ENCODE measurements around the gene SHROOM1.

DNA sequence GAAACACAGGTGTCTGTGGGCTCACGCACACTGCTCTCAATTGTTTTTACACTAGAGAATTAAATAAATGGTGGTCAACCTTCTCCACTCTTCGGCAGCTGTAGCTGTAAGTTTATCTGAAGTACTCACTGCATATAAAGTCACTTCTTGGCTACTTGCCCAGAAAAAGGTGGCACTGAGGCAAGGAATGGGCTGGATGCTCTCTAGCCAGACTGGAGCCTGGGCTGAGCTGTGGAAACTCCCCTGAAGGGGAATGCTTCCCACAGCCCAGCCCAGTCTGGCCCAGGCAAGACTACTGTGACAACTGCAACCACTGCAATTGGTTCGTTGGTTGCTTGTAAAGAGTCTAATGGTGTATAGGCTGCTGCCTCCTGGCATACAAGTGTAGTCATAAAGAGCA is 47.5 kb upstream of the SHROOM1 start:
- TF ChIP-seq, protein P1, sequence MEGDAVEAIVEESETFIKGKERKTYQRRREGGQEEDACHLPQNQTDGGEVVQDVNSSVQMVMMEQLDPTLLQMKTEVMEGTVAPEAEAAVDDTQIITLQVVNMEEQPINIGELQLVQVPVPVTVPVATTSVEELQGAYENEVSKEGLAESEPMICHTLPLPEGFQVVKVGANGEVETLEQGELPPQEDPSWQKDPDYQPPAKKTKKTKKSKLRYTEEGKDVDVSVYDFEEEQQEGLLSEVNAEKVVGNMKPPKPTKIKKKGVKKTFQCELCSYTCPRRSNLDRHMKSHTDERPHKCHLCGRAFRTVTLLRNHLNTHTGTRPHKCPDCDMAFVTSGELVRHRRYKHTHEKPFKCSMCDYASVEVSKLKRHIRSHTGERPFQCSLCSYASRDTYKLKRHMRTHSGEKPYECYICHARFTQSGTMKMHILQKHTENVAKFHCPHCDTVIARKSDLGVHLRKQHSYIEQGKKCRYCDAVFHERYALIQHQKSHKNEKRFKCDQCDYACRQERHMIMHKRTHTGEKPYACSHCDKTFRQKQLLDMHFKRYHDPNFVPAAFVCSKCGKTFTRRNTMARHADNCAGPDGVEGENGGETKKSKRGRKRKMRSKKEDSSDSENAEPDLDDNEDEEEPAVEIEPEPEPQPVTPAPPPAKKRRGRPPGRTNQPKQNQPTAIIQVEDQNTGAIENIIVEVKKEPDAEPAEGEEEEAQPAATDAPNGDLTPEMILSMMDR (conservative IDR thresholded peaks at IDR 0.05; ENCODE audit: low read depth in 2 of 2), result no peak
- TF ChIP-seq POLR2AphosphoS5 (IDR thresholded peaks at IDR 0.05; ENCODE audit: low read depth) (no peak), EZH2 (IDR thresholded peaks at IDR 0.05; ENCODE audit: low read depth, unreplicated experiment) (no peak), EZH2phosphoT487 (IDR thresholded peaks at IDR 0.05; ENCODE audit: unreplicated experiment) (no peak), ZNF331 (CRISPR knock-in tag; IDR thresholded peaks at IDR 0.05; ENCODE audit: low read depth) (no peak), JUNB (IDR thresholded peaks at IDR 0.05; ENCODE audit: unreplicated experiment) (no peak), CREB1 (CRISPR knock-in tag; IDR thresholded peaks at IDR 0.05; ENCODE audit: low read depth) (no peak)
- TF ChIP-seq, protein P2, sequence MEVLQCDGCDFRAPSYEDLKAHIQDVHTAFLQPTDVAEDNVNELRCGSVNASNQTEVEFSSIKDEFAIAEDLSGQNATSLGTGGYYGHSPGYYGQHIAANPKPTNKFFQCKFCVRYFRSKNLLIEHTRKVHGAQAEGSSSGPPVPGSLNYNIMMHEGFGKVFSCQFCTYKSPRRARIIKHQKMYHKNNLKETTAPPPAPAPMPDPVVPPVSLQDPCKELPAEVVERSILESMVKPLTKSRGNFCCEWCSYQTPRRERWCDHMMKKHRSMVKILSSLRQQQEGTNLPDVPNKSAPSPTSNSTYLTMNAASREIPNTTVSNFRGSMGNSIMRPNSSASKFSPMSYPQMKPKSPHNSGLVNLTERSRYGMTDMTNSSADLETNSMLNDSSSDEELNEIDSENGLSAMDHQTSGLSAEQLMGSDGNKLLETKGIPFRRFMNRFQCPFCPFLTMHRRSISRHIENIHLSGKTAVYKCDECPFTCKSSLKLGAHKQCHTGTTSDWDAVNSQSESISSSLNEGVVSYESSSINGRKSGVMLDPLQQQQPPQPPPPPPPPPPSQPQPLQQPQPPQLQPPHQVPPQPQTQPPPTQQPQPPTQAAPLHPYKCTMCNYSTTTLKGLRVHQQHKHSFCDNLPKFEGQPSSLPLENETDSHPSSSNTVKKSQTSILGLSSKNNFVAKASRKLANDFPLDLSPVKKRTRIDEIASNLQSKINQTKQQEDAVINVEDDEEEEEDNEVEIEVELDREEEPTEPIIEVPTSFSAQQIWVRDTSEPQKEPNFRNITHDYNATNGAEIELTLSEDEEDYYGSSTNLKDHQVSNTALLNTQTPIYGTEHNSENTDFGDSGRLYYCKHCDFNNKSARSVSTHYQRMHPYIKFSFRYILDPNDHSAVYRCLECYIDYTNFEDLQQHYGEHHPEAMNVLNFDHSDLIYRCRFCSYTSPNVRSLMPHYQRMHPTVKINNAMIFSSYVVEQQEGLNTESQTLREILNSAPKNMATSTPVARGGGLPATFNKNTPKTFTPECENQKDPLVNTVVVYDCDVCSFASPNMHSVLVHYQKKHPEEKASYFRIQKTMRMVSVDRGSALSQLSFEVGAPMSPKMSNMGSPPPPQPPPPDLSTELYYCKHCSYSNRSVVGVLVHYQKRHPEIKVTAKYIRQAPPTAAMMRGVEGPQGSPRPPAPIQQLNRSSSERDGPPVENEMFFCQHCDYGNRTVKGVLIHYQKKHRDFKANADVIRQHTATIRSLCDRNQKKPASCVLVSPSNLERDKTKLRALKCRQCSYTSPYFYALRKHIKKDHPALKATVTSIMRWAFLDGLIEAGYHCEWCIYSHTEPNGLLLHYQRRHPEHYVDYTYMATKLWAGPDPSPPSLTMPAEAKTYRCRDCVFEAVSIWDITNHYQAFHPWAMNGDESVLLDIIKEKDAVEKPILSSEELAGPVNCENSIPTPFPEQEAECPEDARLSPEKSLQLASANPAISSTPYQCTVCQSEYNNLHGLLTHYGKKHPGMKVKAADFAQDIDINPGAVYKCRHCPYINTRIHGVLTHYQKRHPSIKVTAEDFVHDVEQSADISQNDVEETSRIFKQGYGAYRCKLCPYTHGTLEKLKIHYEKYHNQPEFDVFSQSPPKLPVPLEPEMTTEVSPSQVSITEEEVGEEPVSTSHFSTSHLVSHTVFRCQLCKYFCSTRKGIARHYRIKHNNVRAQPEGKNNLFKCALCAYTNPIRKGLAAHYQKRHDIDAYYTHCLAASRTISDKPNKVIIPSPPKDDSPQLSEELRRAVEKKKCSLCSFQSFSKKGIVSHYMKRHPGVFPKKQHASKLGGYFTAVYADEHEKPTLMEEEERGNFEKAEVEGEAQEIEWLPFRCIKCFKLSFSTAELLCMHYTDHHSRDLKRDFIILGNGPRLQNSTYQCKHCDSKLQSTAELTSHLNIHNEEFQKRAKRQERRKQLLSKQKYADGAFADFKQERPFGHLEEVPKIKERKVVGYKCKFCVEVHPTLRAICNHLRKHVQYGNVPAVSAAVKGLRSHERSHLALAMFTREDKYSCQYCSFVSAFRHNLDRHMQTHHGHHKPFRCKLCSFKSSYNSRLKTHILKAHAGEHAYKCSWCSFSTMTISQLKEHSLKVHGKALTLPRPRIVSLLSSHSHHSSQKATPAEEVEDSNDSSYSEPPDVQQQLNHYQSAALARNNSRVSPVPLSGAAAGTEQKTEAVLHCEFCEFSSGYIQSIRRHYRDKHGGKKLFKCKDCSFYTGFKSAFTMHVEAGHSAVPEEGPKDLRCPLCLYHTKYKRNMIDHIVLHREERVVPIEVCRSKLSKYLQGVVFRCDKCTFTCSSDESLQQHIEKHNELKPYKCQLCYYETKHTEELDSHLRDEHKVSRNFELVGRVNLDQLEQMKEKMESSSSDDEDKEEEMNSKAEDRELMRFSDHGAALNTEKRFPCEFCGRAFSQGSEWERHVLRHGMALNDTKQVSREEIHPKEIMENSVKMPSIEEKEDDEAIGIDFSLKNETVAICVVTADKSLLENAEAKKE (CRISPR knock-in tag; IDR thresholded peaks at IDR 0.05), result no peak
- TF ChIP-seq, protein P3, sequence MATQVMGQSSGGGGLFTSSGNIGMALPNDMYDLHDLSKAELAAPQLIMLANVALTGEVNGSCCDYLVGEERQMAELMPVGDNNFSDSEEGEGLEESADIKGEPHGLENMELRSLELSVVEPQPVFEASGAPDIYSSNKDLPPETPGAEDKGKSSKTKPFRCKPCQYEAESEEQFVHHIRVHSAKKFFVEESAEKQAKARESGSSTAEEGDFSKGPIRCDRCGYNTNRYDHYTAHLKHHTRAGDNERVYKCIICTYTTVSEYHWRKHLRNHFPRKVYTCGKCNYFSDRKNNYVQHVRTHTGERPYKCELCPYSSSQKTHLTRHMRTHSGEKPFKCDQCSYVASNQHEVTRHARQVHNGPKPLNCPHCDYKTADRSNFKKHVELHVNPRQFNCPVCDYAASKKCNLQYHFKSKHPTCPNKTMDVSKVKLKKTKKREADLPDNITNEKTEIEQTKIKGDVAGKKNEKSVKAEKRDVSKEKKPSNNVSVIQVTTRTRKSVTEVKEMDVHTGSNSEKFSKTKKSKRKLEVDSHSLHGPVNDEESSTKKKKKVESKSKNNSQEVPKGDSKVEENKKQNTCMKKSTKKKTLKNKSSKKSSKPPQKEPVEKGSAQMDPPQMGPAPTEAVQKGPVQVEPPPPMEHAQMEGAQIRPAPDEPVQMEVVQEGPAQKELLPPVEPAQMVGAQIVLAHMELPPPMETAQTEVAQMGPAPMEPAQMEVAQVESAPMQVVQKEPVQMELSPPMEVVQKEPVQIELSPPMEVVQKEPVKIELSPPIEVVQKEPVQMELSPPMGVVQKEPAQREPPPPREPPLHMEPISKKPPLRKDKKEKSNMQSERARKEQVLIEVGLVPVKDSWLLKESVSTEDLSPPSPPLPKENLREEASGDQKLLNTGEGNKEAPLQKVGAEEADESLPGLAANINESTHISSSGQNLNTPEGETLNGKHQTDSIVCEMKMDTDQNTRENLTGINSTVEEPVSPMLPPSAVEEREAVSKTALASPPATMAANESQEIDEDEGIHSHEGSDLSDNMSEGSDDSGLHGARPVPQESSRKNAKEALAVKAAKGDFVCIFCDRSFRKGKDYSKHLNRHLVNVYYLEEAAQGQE (IDR thresholded peaks at IDR 0.05; ENCODE audit: unreplicated experiment), result no peak
- TF ChIP-seq, protein P4, sequence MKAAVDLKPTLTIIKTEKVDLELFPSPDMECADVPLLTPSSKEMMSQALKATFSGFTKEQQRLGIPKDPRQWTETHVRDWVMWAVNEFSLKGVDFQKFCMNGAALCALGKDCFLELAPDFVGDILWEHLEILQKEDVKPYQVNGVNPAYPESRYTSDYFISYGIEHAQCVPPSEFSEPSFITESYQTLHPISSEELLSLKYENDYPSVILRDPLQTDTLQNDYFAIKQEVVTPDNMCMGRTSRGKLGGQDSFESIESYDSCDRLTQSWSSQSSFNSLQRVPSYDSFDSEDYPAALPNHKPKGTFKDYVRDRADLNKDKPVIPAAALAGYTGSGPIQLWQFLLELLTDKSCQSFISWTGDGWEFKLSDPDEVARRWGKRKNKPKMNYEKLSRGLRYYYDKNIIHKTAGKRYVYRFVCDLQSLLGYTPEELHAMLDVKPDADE (IDR thresholded peaks at IDR 0.05), result no peak
